ENCODE data around the gene ARGFX.
A peak's percentile ranks its signal among the peaks of the same experiment; 100 is the strongest.
"Not testable (repeated sequence)": the region's sequence is repeated elsewhere in the genome, so short reads cannot be mapped to it uniquely, and the experiment has no call there.

Gene ARGFX

DNA sequence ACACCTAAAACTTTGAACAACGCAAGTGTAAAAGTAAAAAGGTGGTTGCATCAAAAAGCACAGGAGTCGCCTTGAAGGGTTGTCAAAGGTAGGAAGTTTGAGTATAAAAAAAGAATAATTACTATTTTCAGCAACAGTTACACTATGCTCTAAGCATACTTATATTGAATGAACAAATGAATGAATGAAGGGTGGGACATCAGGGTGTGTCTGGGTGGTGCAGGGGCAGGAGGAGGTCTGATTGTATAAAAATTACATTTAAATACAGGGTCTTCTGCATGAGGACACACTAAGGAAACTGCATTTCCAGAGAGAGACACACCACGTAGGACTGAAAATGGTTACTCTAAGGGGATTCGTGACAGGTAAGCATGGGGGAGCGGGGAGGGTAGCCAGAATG, at the start of gene ARGFX:
Gene ARGFX, plus strand, starts transcription at position 301 of the 400 bp plus-strand sequence. CDS start 2,765 bp downstream, outside the sequence.
- no peak for DNase-seq

DNA sequence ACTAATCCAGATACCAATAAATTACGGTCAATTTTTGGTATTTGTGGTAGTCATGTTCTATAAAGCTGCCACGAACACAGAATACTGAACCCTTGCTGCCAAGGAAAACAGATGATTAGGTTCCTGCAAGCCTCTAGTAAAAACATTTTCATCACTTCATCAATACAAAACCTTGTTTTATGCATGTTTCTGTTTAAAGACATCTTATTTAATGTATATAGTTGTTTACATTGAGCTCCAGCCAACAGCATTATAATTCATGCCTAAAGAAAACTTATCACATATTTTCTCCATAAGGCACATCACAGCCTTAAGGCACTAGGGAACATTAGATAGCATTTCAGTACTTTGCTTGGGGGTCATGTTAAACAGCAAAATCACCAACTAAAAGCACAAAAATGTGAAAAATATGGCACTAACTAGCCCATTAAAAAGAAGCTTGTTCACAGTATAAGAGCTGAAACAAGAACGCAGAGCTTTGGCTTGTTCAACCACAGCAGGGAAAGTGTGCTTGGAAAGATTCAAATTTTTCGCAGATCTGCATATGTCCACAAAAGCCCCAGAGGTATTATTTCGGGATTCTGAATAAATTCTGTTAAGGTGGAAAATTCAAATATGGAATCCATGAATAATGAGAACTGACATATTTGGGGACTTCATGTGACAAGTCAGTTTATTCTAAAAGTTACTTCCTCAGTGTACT, 49.6 kb upstream of the ARGFX start:
- no peak for DNase-seq

DNA sequence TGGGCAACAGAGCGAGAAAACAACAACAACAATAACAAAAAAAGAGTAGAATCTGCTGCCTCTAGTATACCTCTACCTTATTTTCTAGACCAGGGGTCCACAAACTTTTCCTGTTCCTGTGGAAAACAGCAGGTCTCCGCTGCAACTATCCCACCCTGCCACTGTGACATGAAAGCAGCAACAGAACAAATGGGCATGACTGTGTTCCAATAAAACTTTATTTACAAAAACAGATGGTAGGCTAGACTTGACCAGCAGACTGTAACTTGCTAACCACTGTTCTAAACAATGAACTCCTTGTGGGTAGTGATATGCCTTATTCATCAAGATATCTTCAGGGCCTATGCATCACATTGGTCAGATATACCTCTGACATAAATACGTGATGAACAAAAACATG, 47.2 kb upstream of the ARGFX start:
- no peak for DNase-seq

DNA sequence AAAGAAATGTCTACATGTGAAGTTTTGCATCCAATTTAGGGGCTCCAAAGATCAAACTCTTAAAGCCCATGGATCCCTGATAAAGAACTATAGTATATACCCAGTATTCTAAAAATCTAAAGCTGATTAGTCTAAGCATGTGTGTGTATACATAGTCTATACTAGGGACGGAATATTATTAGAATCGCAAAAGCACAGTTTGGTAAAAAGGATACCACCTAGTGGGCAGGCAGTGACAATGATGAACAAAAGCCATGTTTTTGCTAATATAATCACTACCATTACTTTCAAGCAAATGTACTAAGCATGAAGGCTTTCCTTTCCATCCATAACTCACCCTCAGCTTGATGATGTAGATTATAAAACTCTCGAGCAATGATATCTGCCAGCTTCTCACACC, 38.4 kb upstream of the ARGFX start:
- peak in 1 of 2 experiments; percentile 29 for DNase-seq

- DNase-seq = no peak
These were observed 36.5 kb upstream of the ARGFX start for GRCh38 chr3:121531269-121531668.

DNA sequence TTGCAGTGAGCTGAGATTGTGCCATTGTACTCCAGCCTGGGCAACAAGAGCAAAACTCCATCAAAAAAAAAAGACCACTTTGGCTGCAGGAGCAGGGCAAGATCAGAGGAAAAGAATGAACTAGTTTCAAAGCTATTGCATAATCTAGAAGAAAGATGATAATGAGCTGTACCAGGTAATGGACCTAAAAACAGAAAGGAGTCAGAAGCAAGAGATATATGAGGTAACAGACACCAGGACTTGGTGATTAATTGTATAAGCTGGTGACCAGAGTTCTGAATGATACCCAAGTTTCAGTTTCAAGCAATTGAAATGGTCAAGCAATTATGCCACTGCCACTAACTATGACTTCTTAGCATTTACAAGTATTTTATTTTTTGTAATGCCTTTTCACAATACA, 24.8 kb upstream of the ARGFX start:
- no peak for DNase-seq

GRCh38 chr3:121545049-121545573, 22.6 kb upstream of the ARGFX start:
- DNase-seq = peak in 1 of 2 experiments; percentile 53

GRCh38 chr3:121545574-121546455, 21.9 kb upstream of the ARGFX start, which contains the start of gene POLQ:
POLQ (minus strand) TSS chr3:121545988; CDS start chr3:121545877, 111 bp downstream.
- peak; percentile 97 to 98 for DNase-seq

- DNase-seq = no peak
These were observed 15.4 kb upstream of the ARGFX start for GRCh38 chr3:121552379-121552778.

GRCh38 chr3:121552797-121553196, 15.0 kb upstream of the ARGFX start:
- DNase-seq = no peak

GRCh38 chr3:121557426-121557934, 10.3 kb upstream of the ARGFX start:
- DNase-seq = no peak

- no peak for DNase-seq
These were observed 5.6 kb upstream of the ARGFX start for GRCh38 chr3:121562148-121562547.

DNA sequence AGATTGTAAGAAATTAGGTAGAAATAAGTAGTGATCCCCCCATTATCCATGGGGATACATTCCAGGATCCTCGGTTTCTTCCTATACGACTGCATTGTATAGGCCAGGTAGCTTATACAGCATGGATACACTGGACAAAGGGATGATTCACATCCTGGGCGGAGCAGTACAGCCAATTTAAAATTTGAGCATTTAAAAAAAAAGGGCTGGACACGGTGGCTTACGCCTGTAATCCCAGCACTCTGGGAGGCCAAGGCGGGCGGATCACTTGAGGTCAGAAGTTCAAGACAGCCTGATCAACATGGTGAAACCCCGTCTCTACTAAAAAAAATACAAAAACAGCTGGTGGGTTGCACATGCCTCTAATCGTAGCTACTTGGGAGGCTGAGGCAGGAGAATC, 976 bp upstream of the ARGFX start:
- no peak for DNase-seq

- peak; percentile 45 to 58 for DNase-seq
These were observed 6.7 kb downstream of the ARGFX start for GRCh38 chr3:121574449-121574848.

DNA sequence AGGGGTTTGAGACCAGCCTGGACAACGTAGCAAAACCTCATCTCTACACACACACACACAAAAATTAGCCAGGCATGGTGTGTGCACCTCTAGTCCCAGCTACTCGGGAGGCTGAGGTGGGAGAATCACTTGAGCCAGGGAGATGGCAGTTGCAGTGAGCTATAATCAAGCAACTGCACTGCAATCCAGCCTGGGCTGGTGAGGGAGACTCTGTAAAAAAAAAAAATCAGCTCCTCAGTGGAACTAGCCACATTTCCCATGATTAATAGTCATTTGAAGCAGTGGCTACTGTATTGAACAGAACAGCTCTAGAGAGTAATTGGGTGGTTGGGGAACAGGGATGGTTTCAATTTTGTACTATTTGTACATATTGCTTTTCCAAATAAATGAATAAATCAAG, 13.9 kb downstream of the ARGFX start:
- DNase-seq = no peak

GRCh38 chr3:121584418-121584817, 16.7 kb downstream of the ARGFX start:
- DNase-seq = no peak

DNA sequence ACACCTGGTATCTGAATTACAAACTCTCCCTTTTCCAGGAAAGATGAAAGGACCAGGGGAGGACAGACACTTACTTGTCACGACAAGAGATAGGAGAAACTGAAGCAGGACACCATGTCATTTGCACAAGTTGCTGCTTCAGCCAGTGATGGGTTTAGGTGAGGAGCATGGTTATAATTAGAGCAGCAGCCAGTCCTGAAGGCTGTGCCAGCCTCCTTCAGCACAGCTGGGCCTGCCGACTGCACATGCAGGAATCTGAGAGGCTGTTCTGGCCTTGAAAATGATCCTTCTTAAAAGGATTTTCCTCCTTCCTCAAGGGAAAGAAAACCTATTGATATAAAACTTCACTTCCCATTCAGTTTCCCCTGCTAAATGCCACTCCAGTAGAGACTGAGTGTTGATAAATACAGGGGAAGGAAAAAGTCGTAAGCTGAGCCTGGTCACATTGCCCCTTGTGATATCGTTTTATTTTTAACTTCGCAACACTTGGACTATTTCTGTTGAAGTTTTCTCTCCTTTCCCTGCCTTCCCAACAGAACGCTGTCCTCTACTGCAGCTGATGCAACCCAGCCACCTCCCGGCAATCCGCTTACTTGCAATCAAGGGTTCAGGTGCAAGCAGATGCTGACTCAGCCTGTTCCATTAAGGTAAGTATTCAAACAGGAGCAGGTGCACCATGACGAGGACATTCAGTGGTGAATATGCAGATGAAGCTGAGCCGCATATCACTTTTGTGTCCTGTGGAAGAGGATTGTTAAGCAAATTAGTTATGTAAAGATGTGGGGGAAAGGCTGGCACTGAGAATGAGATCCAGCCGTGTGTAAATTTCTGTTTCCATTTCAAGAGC, 25.3 kb downstream of the ARGFX start, which contains the start of gene FBXO40:
Gene FBXO40, plus strand, starts transcription at position 524 of the 847 bp plus-strand sequence. CDS start 27,197 bp downstream, outside the sequence.
- peak; percentile 72 to 89 for DNase-seq

GRCh38 chr3:121593806-121594205, 26.1 kb downstream of the ARGFX start:
- not testable (repeated sequence) for DNase-seq

DNA sequence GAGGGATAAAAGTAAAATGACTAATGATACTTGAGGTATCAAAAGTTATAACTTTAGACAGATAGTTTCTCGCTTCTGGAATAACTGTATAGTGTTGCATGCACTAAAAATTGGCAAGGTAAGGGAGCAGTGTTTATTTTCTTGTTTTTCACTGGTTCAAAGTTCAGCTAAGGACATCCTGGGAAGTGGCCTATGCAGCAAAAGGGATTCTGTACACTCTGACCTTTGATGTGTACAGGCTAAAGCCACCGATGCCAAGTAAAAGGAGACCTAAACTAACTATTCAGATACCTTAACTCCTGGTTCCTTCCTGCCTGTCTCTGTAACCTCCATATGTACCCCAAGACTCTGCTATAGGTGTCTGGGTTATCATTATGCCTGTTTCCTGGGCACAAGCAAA, 27.1 kb downstream of the ARGFX start:
- no peak for DNase-seq

DNA sequence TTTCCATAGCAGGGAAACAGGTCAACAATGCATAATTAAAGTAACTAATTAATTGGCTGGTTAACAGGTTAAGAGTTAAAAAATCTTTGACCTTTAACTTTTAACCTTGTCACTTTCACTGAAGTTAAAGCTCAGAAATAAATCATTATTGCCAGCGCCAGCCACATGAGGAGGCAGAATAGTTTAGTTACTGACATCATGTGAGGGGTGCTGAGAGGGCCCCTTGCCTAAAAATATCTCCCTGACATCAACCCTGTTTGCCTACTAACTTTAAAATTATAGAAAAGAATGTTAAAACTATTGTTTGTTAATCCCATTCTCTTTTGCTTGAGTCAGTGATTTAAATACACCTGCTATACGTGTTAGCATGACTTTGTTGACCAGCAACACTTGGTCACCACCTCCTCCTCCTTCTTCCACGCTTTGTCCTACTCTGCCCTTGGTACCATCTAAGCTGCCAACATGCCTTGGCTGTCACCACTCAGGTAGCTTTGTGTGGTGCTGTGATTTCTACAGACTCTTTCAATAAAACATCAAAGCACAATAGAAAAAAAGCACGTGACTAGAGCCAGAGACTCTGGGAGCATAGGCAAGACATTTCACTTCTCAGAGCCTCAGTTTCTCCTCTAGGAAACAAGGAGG, 28.1 kb downstream of the ARGFX start:
- no peak for DNase-seq

DNA sequence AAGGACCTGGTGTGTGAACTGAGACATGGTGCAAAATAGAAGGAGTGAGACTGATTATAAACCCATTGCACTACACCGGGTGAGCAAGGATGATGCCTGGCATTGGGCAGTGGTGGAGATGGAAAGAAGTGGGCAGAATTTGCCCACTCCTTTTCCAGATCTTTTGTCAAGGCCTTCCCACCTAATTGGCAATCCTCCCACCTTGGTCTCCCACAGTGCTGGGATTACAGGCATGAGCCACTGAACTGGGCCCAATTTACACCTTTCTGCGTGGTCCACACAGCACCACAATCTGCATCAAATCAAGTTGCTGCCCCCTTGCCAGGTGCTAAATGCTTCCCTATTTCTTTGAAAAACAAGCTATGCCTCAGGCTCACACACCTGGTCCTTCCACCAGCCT, 30.8 kb downstream of the ARGFX start:
- DNase-seq = no peak

DNA sequence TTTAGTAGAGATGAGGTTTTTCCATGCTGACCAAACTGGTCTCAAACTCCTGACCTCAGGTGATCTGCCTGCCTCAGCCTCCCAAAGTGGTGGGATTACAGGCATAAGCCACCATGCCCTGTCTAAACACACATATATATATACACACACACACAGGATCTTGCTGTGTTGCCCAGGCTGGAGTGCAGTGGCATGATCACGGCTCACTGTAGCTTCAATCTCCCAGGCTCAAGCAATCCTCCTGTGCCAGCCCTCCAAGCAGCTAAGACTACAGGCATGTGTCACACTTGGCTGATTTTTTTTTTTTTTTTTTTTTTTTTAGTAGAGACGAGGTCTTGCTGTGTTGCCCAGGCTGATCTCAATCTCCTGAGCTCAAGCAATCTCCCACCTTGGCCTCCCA, 32.2 kb downstream of the ARGFX start:
- DNase-seq = not testable (repeated sequence)
